ENCODE measurements around the gene TTLL3.
"Not testable (repeated sequence)": the region's sequence is repeated elsewhere in the genome, so short reads cannot be mapped to it uniquely, and the experiment has no call there.

TTLL3 gene

GRCh38 chr3:9809615-9810432 is at the start of gene TTLL3:
TSS of gene TTLL3 (plus strand) at chr3:9810262. CDS start at chr3:9810662, 400 bp downstream.
- peak; percentile 62 for DNase-seq

- DNase-seq = no peak
These were observed 49.1 kb upstream of the TTLL3 start for GRCh38 chr3:9760779-9761505.

- DNase-seq = no peak
These were observed 48.1 kb upstream of the TTLL3 start for GRCh38 chr3:9761919-9762318.

GRCh38 chr3:9762871-9763270 is 47.2 kb upstream of the TTLL3 start:
- DNase-seq = no peak

GRCh38 chr3:9765865-9766264 is 44.2 kb upstream of the TTLL3 start:
- no peak for DNase-seq

- DNase-seq = no peak
These were observed 42.6 kb upstream of the TTLL3 start for GRCh38 chr3:9767418-9767817.

- DNase-seq = no peak
These were observed 41.8 kb upstream of the TTLL3 start for GRCh38 chr3:9768141-9768775.

GRCh38 chr3:9769012-9769411 is 41.0 kb upstream of the TTLL3 start:
- no peak for DNase-seq

- DNase-seq = peak; percentile 74
These were observed 40.4 kb upstream of the TTLL3 start, which contains the start of gene CAMK1 for GRCh38 chr3:9769426-9770275. TSS of gene CAMK1 (minus strand) at chr3:9769947. CDS start at chr3:9767749, 2,198 bp downstream.

GRCh38 chr3:9770276-9770812 is 39.7 kb upstream of the TTLL3 start:
- no peak for DNase-seq

- DNase-seq = not testable (repeated sequence)
These were observed 39.1 kb upstream of the TTLL3 start for GRCh38 chr3:9771007-9771406.

GRCh38 chr3:9776896-9777693 is 33.0 kb upstream of the TTLL3 start:
- no peak for DNase-seq

- DNase-seq = no peak
These were observed 32.4 kb upstream of the TTLL3 start for GRCh38 chr3:9777694-9778021.

- no peak for DNase-seq
These were observed 31.7 kb upstream of the TTLL3 start for GRCh38 chr3:9778143-9779074.

- DNase-seq = no peak
These were observed 30.9 kb upstream of the TTLL3 start for GRCh38 chr3:9779075-9779593.

- peak; percentile 37 for DNase-seq
These were observed 30.2 kb upstream of the TTLL3 start for GRCh38 chr3:9779721-9780457.

GRCh38 chr3:9780458-9780812 is 29.6 kb upstream of the TTLL3 start:
- no peak for DNase-seq

GRCh38 chr3:9780910-9781309 is 29.2 kb upstream of the TTLL3 start:
- no peak for DNase-seq

GRCh38 chr3:9781551-9781950 is 28.5 kb upstream of the TTLL3 start:
- no peak for DNase-seq

All from CD4-positive, alpha-beta T cell treated with Interleukin-17A for 4 hours (primary cell).